ENCODE data around the gene CFAP65. TPM values are rescaled to one million over a fixed set of nuclear protein-coding genes. Genes with fewer than 3 reads are reported as not detected.

Gene CFAP65
- total RNA-seq, 1 donor from 2014 or later = 0.05 TPM

DNA sequence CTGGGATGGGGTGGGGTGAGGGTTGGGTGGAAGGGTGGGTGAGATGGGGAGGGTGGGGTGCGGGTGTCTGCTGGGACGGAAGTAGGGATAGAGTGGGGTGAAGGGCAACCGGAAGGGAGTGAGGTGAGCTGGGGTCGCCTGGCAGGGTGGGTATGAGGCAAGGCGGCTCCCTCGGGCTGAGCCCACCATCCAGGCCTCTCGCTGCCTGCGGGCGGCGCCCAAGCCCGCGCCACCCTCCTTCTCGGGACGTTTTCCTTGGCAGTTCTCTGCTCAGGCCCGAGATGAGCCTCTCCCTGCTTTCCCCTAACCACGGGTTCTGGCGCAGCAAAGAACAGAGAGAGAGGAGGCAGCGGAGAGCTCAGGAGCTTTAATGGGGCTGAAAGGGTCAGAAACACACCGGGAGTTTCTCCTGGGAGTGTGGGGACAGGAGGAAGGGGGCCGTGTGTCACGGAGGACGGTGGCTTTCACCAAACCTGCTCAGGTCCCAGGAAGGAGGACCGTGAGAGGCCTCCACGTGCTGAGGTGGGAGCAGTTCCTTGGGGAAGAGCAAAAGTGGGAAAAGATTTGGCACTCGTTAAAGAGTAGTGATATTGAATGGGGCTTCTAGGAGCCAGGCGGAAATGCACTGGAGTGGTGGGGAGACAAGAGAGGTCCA lies 60.5 kb downstream of the CFAP65 start:
- no peak for DNase-seq (ENCODE audit: low spot score)

DNA sequence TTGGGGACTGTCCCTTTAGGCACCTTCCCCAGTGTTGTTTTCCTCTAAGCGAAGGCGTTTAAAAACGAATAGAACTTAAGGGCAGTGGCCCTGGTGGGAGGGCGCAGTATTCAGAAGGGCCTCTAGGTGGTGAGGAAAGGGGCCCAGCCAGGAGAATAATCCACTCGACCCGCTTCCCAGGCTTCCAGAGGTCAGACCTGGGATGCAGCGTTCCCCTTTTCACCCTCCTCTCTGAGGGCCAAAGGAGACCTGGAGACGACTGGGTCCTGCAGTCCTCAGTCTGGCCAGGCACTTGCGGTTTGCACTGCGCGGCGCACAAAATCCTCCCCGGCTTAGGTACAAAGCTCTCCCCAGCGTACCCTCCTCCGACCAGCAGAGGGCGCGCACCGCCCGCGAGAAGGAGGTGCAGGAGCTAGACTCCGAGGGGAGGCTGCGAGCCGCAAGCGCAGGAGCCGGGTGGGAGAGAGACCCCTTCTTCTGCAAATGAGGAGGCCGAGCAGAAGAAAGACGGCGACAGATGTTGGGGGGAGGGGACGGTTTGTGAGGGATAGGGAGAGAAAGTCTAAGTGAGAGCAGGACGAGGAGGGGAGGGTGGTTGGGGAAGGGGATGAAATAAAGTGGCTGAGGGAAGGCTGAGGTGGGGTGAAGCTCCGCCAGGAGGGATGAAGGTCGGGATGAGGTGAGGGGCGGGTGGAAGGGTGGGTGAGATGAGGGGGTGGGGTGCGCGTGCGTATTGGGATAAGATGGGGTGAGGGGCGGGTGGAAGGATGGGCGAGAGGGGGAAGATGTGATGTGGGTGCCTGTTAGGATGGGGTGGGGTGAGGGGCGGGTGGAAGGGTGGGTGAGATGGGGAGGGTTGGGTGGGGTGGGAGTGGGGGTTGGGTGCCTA lies 61.2 kb downstream of the CFAP65 start:
- DNase-seq (ENCODE audit: low spot score) (peak; percentile 80), ATAC-seq (peak; percentile 95)

More for the DNA sequence above, 60.5 kb downstream of the CFAP65 start:
- ATAC-seq = no peak

DNA sequence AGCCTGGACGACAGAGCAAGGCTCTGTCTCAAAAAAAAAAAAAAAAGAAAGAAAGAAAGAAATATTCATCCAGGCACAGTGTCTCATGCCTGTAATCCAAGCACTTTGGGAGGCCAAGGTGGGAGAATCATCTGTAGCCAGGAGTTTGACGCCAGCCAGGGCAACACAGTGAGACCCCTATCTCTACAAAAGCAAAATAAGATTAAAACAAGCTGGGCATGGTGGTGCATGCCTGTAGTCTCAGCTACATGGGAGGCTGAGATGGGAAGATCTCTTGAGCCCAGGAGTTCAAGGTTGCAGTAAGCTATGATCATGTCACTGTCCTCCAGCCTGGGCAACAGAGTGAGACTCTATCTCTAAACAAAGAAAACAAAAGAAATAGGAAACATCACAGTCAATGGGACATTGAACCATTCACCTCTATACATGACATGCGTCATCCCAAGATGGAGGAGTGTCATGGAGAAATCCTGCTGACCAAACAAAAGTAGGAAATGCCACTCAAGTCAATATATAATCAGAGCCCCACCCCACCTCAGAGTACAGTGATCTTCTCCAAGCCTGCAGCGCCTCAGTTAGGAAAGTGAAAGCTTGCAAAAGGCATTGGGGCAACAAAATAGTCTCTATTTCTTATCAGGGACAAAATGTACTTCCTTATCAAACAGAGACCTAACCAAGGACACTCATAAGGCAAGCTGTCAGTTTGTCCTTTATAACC lies 66.1 kb downstream of the CFAP65 start:
- DNase-seq (ENCODE audit: low spot score) (no peak), ATAC-seq (no peak)

DNA sequence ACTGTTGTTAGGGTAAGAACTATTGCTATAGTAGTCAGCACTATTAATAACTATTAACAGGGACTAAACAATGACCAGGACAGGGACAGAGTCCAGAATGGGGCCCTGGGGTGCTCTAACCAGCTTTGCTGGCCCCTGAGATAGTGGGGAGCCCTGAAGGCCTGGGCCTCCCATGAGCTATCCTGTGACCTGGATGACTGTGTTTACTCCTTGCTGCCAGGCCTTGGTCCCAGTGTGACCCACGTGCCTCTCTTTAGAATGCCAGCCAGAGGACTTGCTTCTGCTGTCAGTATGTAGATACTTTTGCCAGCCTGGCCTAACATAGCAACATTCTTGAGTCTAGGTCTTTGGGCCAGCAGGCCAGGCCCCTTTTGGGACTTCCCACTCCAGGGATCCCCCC lies 70.4 kb downstream of the CFAP65 start:
- DNase-seq (ENCODE audit: low spot score) = no peak
- ATAC-seq = no peak

DNA sequence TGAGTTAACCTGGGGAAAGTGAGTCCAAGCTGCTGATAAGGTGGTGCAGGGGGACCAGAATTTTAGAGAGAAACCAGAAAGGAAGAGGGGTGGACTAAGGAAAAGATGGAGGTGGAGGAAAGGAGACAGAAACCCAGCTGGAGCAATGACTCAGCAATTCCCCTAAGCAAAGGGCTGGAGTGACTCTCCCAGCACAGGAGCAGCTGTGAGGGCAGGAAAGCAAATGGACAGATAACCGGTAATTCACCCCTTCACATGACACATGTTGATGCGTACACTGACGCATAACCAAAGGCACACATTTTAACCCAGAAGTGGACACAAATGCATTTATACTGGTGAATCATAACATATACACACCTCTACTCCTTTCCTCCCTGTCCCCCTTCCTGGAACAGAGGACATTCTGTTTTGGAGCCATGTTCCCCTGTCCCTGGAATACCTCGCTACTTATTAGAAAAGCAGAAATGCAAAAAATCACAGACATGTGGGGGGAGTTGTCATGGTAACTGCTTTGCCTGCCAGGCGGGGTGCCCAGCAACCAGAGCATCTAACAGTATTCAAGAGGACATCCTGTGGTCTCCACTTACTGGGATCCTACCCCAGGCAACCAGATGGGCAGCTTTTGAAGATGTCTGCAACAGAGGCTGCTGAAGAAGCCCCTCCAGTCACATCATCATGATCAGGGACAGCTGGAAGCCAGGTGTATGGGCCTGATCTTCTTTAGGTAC lies 77.1 kb downstream of the CFAP65 start:
- DNase-seq (ENCODE audit: low spot score) (no peak), ATAC-seq (no peak)

DNA sequence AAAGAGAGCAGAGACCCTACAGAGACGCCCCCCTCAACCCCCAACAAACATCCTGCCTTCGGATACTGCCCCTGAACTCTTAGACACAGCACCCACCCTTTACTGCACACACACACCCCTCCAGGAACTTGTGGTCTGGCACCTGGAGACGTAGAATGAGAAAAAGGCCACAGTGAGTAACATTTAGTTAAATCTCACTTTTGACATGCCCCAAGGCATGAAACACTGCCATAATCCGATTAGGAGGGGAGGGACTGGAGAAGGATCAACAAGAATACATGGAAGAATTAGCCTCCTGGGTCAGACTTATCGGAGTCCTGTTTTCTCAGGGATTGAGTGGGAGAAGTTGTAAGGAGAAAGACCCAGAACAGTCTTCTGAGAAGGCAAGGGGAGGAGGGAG lies 77.7 kb downstream of the CFAP65 start:
- DNase-seq (ENCODE audit: low spot score) = no peak
- no peak for ATAC-seq

DNA sequence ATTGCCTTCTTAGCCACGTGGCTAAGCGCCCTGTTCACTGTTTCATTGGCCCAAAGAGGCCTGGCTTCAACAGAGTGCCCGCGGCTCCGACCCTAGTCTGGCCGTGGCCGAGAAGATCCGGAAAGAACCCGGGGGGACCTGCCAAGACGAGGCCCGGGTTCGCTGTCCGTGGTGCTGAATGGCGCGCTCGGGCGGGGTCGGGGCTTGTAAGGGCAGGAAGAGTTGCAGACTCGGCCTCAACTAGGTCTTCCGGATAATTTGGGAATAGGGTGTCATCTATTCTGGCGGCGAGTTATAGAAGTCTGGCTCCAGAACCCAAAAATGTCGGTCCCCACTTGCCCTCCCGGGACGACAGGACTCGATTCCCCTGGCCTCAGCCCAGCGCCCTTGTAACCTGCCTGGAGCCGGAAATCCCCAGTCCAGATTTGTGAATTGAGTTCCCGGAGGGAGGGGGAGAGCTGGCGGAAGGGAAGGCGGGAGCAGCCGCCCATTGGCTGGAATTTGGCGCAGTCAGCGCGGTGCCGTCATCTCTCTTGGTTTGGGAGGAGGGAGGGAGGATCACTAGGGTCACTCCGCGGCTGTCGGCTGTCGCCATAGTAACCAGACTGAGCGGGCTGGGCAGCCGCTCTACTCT lies 78.3 kb downstream of the CFAP65 start:
- DNase-seq (ENCODE audit: low spot score) (peak; percentile 48), ATAC-seq (peak; percentile 62)

DNA sequence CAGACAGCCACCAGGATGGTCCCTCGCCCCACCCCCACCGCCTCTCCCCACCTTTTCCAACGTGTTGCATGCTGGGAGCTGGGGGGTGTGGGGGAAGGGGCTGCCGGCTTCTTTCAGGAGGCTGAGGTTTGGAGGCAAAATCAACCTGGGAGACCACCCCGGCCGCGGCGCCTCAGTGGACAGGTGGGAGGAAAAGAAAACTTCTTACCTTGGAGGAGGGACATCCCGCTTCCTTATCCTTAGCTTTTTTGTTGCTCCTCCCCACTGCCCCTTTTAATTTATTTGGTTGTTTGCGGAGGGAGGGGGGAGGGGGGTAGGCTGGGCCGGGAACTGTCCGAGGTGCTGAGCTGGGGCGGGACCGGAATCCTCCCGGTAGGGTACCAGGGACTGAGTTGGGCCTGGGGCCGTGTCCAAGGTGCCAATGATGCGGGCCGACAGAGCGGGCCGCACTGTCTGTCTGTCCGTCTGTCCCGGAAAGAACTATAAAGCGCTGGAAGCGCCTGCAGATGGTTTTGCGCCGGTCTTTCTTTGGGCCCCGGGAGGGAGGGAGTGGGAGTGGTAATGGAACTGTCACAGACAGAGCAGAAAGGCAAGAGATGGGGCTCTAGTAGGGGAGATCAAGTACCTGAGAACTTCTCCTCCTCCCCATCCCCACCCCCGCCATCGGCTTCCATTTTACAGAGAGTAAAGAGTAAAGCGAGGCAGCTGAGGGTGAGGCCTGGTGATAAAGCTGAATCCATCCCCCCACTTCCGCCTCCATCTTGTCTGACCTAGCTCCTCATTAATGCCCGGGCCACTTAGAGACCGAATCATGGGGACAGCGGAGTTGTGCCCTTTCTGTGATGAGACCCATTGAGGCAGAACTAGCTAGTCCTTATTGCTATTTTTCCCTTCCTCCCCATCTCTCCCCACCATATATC lies 79.4 kb downstream of the CFAP65 start:
- DNase-seq (ENCODE audit: low spot score) (peak; percentile 37), ATAC-seq (no peak)

DNA sequence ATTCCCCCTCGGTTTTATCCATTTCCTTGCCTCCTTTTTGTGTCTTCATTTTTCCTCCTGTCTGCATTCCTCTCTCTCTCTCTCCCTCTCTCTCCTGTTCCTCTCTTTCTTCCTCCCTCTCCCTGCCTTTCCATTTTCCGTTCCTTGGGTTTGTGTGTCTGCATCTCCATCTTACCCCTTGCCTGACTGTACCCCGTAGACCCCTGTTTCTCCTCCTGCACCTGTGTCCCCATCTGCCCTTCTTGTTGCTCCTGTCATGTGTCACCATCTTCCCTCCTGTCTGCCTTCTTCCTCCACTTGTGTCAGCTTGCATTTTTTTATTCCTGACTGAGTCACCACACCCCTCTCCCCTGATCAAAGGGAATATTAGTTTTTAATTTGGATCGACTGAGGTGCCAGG lies 80.1 kb downstream of the CFAP65 start:
- no peak for ATAC-seq
- no peak for DNase-seq (ENCODE audit: low spot score)

DNA sequence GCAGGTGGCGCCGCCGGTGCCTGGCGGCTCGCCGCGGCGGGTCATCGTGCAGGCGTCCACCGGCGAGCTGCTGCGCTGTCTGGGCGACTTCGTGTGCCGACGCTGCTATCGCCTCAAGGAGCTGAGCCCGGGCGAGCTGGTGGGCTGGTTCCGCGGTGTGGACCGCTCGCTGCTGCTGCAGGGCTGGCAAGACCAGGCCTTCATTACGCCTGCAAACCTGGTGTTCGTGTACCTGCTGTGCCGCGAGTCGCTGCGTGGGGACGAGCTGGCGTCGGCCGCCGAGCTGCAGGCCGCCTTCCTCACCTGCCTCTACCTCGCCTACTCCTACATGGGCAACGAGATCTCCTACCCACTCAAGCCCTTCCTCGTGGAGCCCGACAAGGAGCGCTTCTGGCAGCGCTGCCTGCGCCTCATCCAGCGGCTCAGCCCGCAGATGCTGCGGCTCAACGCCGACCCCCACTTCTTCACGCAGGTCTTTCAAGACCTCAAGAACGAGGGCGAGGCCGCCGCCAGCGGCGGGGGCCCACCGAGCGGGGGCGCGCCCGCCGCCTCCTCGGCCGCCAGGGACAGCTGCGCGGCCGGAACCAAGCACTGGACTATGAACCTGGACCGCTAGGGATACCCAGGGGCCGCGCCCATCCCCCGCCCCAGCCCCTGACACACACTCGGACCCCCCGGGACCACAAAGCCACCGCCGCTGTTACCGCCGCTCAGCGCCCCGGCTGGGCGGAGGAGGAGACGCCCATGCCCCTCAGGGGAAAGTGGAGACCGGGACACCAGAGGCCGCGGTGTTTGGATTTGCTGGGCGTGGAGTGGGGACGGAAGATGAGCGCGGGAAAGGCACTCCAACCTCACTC lies 80.8 kb downstream of the CFAP65 start:
- DNase-seq (ENCODE audit: low spot score) (peak; percentile 30), ATAC-seq (no peak)

DNA sequence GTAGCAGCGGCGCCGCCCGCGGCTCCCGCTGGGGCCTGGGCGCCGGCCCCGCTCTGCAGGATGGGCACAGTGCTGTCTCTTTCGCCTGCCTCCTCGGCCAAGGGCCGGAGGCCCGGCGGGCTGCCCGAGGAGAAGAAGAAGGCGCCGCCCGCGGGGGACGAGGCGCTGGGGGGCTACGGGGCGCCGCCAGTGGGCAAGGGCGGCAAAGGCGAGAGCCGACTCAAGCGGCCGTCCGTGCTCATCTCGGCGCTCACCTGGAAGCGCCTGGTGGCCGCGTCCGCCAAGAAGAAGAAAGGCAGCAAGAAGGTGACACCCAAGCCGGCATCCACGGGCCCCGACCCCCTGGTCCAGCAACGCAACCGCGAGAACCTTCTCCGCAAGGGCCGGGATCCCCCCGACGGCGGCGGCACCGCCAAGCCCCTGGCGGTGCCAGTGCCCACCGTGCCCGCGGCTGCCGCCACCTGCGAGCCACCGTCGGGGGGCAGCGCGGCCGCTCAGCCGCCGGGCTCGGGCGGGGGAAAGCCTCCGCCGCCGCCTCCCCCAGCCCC lies 81.5 kb downstream of the CFAP65 start:
- no peak for ATAC-seq

DNA sequence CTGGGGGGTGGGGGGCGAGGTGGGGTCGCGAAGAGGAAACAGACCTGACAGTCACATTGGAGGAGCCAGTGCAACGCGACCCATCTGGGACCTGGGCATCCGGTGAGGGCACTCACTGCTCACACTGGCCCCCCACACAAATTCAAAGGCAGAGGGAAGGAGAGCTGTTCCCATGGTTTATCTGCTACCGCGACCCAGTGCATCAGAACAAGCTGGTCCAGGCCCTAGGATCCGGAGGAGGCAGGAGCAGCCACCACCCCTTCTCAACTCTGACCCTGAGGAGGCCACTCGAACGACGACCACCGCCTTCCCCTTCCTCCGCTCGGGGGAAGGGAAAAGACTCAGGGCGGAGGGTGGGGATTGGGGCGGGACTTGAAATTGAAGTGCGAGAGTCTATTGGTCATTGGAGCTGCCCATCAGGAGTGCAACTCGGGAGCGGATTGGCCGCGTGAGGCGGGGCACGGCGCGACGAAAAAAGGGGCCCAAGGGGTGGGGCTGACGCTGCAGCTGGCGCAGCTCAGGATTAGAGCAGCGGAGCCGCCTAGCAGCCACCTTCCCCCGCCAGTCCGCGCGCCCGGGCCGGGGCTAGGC lies 82.1 kb downstream of the CFAP65 start, which contains the start of gene CDK5R2:
CDK5R2 (plus strand) TSS at position 526 of the 591 bp plus-strand sequence. CDS start 155 bp downstream, outside the sequence.
- ATAC-seq = peak; percentile 62

More for the DNA sequence above, 81.5 kb downstream of the CFAP65 start:
- DNase-seq (ENCODE audit: low spot score) = no peak

DNA sequence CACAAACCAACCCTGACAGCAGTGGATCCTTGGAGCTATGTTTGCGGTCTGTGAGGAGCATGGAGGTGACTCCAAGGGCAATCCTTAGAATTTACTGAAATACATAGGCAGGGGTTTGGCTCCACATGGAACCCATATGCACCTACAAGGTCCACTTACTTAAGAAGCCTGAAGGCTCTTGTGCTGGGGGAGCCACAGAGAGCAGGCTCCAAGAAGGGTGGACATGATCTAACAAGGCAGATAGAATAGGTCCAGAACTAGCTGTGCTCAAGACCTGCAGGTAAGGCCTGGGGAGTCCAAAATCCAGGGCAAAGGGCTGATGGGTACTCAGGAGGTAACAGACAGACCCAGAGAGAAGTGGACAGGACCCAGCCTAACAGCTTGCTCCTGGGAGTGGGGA lies 83.0 kb downstream of the CFAP65 start:
- DNase-seq (ENCODE audit: low spot score) (no peak), ATAC-seq (no peak)

More for the DNA sequence above, 82.1 kb downstream of the CFAP65 start, which contains the start of gene CDK5R2:
- DNase-seq (ENCODE audit: low spot score) = peak; percentile 51

DNA sequence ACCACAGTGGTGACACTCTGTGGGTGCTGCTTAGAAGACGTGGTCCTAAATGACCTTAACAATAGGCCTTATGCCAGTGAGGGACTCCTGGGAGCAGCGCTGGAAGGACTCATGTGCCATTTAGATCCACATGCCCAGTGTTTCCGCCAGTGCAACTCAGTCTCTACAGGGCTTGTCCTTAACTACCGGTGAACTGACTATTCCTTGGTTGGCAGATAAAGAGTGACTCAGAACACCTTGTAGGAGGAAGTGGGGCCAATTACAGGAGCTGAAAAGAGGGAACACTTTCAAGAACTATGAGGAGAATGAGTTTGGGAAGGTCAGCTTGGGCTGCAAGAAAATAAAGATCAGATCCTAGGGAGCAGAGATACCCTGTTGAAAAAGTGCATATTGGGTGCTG lies 83.6 kb downstream of the CFAP65 start:
- DNase-seq (ENCODE audit: low spot score) (peak; percentile 7), ATAC-seq (no peak)

DNA sequence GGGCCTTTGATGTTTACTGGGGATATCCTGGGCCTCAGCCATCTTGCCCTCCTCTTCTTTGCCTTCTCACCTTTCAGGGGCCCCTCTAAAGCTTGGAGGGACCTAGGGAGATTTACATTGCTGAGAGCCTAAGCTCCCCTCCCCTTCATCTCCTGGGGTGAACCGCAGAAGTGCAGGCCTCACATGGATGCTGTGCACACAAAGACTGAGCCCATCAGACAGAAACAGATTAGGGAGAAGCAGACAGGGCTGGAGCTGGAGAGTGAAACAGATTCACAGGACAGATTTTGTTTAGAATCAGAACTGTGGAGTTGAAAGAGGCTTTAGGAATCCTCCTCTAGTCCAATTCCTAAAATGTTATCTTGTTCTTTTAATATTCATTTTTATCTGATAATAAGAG lies 85.3 kb downstream of the CFAP65 start:
- DNase-seq (ENCODE audit: low spot score) = peak; percentile 12
- no peak for ATAC-seq

DNA sequence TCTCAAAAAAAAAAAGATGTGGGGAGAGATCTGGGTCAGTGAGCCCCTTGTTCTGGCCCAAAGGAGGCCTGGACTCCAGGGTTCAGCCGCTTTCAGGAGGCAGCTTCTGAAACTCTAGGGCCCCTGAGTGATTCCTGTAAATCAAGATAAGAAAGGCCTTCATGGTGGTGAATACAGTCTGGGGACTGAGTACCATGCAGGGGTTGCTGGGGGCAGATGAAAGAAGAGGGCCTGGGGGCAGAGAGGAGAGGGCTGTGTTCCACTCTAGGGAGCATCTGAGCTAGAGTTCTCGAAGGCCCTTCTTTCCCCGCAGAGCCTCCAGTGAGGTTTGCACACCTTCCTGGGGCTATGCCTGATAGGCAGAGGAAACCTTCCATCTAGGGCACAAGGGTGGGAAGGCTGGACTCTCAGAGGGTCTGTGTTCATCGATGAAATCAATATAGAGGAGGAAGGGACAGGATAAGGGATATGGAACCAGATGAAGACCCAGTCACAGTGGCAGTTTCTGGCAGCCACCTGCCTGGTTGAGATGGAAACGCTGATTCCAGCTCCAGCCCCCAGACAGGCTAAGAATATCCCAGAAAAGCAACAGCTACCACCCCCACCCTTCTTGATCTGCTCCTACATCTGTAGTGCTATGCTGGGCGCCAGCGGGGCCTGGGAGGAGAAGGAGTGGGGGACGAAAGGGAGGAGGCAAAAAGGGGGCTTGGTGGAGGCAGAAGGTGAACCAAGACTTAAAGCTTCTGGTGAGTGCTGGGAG lies 86.6 kb downstream of the CFAP65 start:
- DNase-seq (ENCODE audit: low spot score) (peak; percentile 14), ATAC-seq (no peak)

Measured in left lobe of liver (tissue), 2 donors.